Tibial artery (tissue), 4 donors: Measurements from ENCODE around the gene CCDC40.
A peak's percentile ranks its signal among the peaks of the same experiment; 100 is the strongest.

Experiments used
- DNase-seq, 2 donors: peaks; one replicate each; pipeline ENCODE4 v3.0.0-alpha.2; 2019
- H3K27ac ChIP-seq, 2 donors: fragments of 200-600 bp; sonication (generic) in 1 of 2; 1 replicate in 1 of 2; 2 replicates in 1 of 2; pipeline ENCODE4 v1.5.1; 2018 to 2019; ENCODE audit warnings: mild to moderate bottlenecking in 1 of 2
- H3K27me3 ChIP-seq, 2 donors: fragments of 200-600 bp; sonication (generic) in 1 of 2; one replicate each; pipeline versions ENCODE4 v1.5.1 to v1.6.0; 2016 to 2019
- H3K36me3 ChIP-seq, 3 donors: fragments of 200-600 bp; sonication (generic) in 2 of 3; one replicate each; pipeline ENCODE4 v1.5.1; 2016 to 2019; ENCODE audit warnings: mild to moderate bottlenecking in 2 of 3
- H3K4me1 ChIP-seq, 4 donors: fragments of 200-600 bp; sonication (generic) in 2 of 4; 1 replicate in 3 of 4; 2 replicates in 1 of 4; pipeline ENCODE4 v1.5.1; 2016 to 2019
- H3K4me3 ChIP-seq, 2 donors: fragments of 200-600 bp; sonication (generic) in 1 of 2; 1 replicate in 1 of 2; 2 replicates in 1 of 2; pipeline ENCODE4 v1.5.1; 2018 to 2019; ENCODE audit warnings: mild to moderate bottlenecking in 2 of 2
- H3K9me3 ChIP-seq, 3 donors: fragments of 200-600 bp; sonication (generic) in 1 of 3; one replicate each; pipeline ENCODE4 v1.5.1; 2016 to 2019
- CTCF ChIP-seq, 2 experiments: fragments of 200-600 bp in 1 of 2; fragments of 450-650 bp in 1 of 2; IDR thresholded peaks; one replicate each; pipeline ENCODE4 v1.5.1; 2017 to 2019; ENCODE audit warnings: antibody characterized with exemption in 2 of 2, mild to moderate bottlenecking in 1 of 2, moderate library complexity in 1 of 2
- intact Hi-C: fragments of 100-400 bp; cut with DNase I; formaldehyde crosslinking; loops from one replicate; pipeline ENCODE4 v1.15.0; 2023; ENCODE audit warnings: low total_unique reads

CCDC40 gene

DNA sequence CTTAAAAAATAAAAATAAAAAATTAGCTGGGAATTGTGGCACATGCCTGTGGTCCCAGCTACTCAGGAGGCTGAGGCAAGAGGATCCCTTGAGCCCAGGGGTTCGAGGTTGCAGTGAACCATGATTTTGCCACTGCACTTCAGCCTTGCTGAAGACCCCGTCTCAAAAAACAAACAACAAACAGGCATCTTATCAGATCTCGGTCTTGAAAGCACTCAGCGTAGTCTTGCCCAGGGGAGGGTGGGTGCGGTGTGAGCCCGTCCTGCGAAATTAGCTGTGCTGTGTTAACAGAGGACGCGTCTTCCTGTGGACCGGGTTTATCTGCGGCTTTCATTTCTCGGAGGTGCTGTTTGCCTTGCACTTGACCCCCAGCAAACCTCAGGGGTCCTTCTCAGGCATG lies 70.3 kb downstream of the CCDC40 start:
- no peaks in the 10 kb centered on the region for H3K27me3 ChIP-seq
- peaks cover 0 to 51% (median 0%) of the 10 kb centered on the region in 3 donors for H3K36me3 ChIP-seq
- intact Hi-C loops, result loop anchor here (5.0 kb wide), 1 partner anchor 36 kb away; no protein-coding TSS in a partner anchor
- DNase-seq, result peak in 1 of 2 donors; percentile 37
- no peak overlapping the region for H3K4me3 ChIP-seq
- H3K4me1 ChIP-seq, result peaks cover 0 to 19% (median 6%) of the 10 kb centered on the region in 4 donors
- no peak for TF ChIP-seq CTCF (IDR thresholded peaks at IDR 0.05)
- no peaks in the 10 kb centered on the region for H3K9me3 ChIP-seq
- no peak overlapping the region for H3K27ac ChIP-seq

- Histone ChIP-seq H3K9me3 (no peaks in the 10 kb centered on the region), H3K4me1 (peaks cover 0 to 12% (median under 1%) of the 10 kb centered on the region in 4 donors), H3K36me3 (peaks cover 0 to 57% (median 0%) of the 10 kb centered on the region in 3 donors), H3K27ac (no peak overlapping the region), H3K27me3 (no peaks in the 10 kb centered on the region), H3K4me3 (no peak overlapping the region)
- intact Hi-C loops, result loop anchor here (5.0 kb wide), 1 partner anchor 35 kb away; no protein-coding TSS in a partner anchor
- peak in 1 of 2 donors; percentile 57 for DNase-seq
- no peak for TF ChIP-seq CTCF (IDR thresholded peaks at IDR 0.05)
Measured at GRCh38 chr17:80107231-80108021, 71.0 kb downstream of the CCDC40 start.

GRCh38 chr17:80108036-80108971 lies 71.9 kb downstream of the CCDC40 start:
- intact Hi-C loops, result loop anchor here (5.0 kb wide), 1 partner anchor 34 kb away; no protein-coding TSS in a partner anchor
- no peak overlapping the region for H3K4me3 ChIP-seq

DNA sequence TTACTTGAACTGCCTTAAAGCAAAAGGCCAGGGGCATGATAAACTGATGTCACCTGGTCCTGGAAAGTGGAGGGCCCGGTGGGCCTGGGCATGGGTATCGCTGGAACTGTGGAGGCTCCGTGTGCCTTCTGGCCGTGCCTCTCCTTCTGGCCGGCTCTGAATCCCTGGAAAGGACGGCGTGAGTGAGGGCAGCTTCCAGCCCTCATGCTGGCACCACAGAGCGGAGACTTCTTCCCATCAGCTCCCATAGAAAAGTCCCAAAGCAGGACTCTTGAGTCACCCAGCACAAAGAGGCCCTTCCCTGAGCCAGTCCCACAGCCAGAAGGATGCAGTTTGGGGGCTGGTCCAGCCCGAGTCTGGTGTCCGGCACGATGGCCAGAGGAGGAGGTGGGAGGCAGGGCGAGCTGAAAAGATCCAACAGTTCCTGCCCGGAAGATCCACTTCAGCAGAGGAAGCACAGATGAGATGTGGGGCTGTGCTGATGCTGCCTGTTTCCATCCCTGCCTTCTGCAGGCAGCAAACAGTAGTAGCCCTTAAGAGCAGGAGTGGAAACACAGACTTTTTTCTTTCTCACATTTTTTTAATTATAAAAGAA lies 72.7 kb downstream of the CCDC40 start:
- H3K27ac ChIP-seq, result no peak overlapping the region
- peaks cover 0 to 3% (median 0%) of the 10 kb centered on the region in 4 donors for H3K4me1 ChIP-seq
- H3K9me3 ChIP-seq, result no peaks in the 10 kb centered on the region
- DNase-seq, result peak in 1 of 2 donors; percentile 52
- TF ChIP-seq CTCF (IDR thresholded peaks at IDR 0.05), result no peak
- intact Hi-C loops, result loop anchor here (5.0 kb wide), 1 partner anchor 33 kb away; no protein-coding TSS in a partner anchor
- H3K36me3 ChIP-seq, result peaks cover 0 to 68% (median 0%) of the 10 kb centered on the region in 3 donors
- H3K27me3 ChIP-seq, result no peaks in the 10 kb centered on the region
- no peak overlapping the region for H3K4me3 ChIP-seq

More at GRCh38 chr17:80108036-80108971, 71.9 kb downstream of the CCDC40 start:
- H3K27ac ChIP-seq, result no peak overlapping the region
- H3K27me3 ChIP-seq, result no peaks in the 10 kb centered on the region
- H3K9me3 ChIP-seq, result no peaks in the 10 kb centered on the region
- peak in 1 of 2 donors; percentile 57 for DNase-seq
- no peak for TF ChIP-seq CTCF (IDR thresholded peaks at IDR 0.05)
- H3K36me3 ChIP-seq, result peaks cover 0 to 66% (median 0%) of the 10 kb centered on the region in 3 donors
- peaks cover 0 to 3% (median 0%) of the 10 kb centered on the region in 4 donors for H3K4me1 ChIP-seq
